GM12878 (cell line): ENCODE data around the gene ATRNL1. TPM values are rescaled to one million over a fixed set of nuclear protein-coding genes. Genes with fewer than 3 reads are reported as not detected.

Experiments
- ASH2L ChIP-seq: fragments of 300-600, 200-600 bp; sonication (generic); IDR thresholded peaks from 2 replicates; pipeline ENCODE4 v1.6.1; 2017; ENCODE audit warnings: low read depth, mild to moderate bottlenecking, borderline replicate concordance
- ATF7 ChIP-seq: fragments of 450-650 bp; IDR thresholded peaks from 2 replicates; pipeline ENCODE4 v1.6.1; 2016; ENCODE audit warnings: low read depth, mild to moderate bottlenecking
- BCL11A ChIP-seq: IDR thresholded peaks from 2 replicates; pipeline ENCODE4 v1.6.1; 2011; ENCODE audit warnings: low read depth, low read length
- CBX3 ChIP-seq: fragments of 200-600 bp; sonication (generic); IDR thresholded peaks from 2 replicates; pipeline ENCODE4 v1.6.1; 2016; ENCODE audit warnings: low read depth, borderline replicate concordance
- E2F4 ChIP-seq: IDR thresholded peaks from 2 replicates; pipeline ENCODE4 v1.6.1; 2012; ENCODE audit warnings: low read depth, low read length, improper control_type of control experiment
- ETV6 ChIP-seq, 2 experiments: fragments of 450-650 bp in 1 of 2; IDR thresholded peaks in 1 of 2; conservative IDR thresholded peaks in 1 of 2; 2 replicates each; pipeline ENCODE4 v1.6.1; 2014; ENCODE audit warnings: antibody characterized with exemption in 1 of 2, borderline replicate concordance in 1 of 2, low read depth in 1 of 2, mild to moderate bottlenecking in 1 of 2, moderate library complexity in 1 of 2
- JUNB ChIP-seq: IDR thresholded peaks from 2 replicates; pipeline ENCODE4 v1.6.1; 2016; ENCODE audit warnings: antibody characterized with exemption, mild to moderate bottlenecking
- PAX5 ChIP-seq: IDR thresholded peaks from 2 replicates; pipeline ENCODE4 v1.6.1; 2011; ENCODE audit warnings: low read depth, low read length, borderline replicate concordance
- RB1 ChIP-seq: fragments of 450-650 bp; formaldehyde crosslinking; IDR thresholded peaks from 2 replicates; pipeline ENCODE4 v1.6.1; 2017; ENCODE audit warnings: mild to moderate bottlenecking, borderline replicate concordance
- SRF ChIP-seq, 2 experiments: IDR thresholded peaks; 2 replicates each; pipeline ENCODE4 v1.6.1; 2011; ENCODE audit warnings: low read depth in 2 of 2, low read length in 2 of 2, mild to moderate bottlenecking in 1 of 2, moderate library complexity in 1 of 2
- TCF12 ChIP-seq: IDR thresholded peaks from 2 replicates; pipeline ENCODE4 v1.6.1; 2011; ENCODE audit warnings: low read depth, mild to moderate bottlenecking, low read length
- TCF7 ChIP-seq: IDR thresholded peaks from 2 replicates; pipeline ENCODE4 v1.6.1; 2014; ENCODE audit warnings: antibody characterized with exemption, borderline replicate concordance
- polyA plus RNA-seq, 11 experiments: library from polyadenylated mRNA; depleted of rRNA in 4 of 11; unstranded in 6 of 11; stranded (reverse) in 5 of 11; fragments of >200 nt; fragmentation: Nextera tagmentation in 4 of 11; fragmentation: Illumina TruSeq in 1 of 11; extraction: Ambion mirVana in 4 of 11; extraction: Trizol in 1 of 11; gene quantifications; 1 replicate in 1 of 11; 2 replicates in 10 of 11; pipeline versions ENCODE4 v1.2.1 to v1.2.3, GENCODE V29; 2011 to 2016; ENCODE audit warnings: inconsistent platforms in 2 of 11, missing spikeins in 2 of 11, low read depth in 1 of 11
- total RNA-seq, 4 experiments: library from RNA; depleted of rRNA in 3 of 4; stranded (reverse); fragments of >200 nt in 3 of 4; fragmentation: Illumina TruSeq in 1 of 4; extraction: Trizol in 1 of 4; gene quantifications; 2 replicates each; pipeline versions ENCODE4 v1.2.1 to v1.2.3, GENCODE V29; 2013 to 2021
- TF ChIP-seq, protein P1 (sequence below): IDR thresholded peaks from 2 replicates; pipeline ENCODE4 v1.6.1; 2012; ENCODE audit warnings: improper control_type of control experiment, low read depth, low read length; ENCODE audit not compliant: insufficient replicate concordance

Gene ATRNL1
- total and polyA plus RNA-seq, 10 of the 15 experiments (the other 5 are each of a cell fraction or from before 2014, with no cell fraction given): 0.03 to 1.4 (median 0.34) TPM

GRCh38 chr10:115056186-115056585 lies 37.0 kb upstream of the ATRNL1 start (continued):
- TF ChIP-seq ATF7 (no peak), BCL11A (no peak), TCF12 (no peak), RB1 (no peak), JUNB (no peak), TCF7 (no peak), ETV6 (conservative IDR thresholded peaks at IDR 0.05 in 1 of 2, IDR thresholded peaks at IDR 0.05 in 1 of 2; ENCODE audit: borderline replicate concordance in 1 of 2, low read depth in 1 of 2) (no peak), PAX5 (no peak), CBX3 (no peak), SRF (IDR thresholded peaks at IDR 0.05; ENCODE audit: low read depth in 2 of 2, low read length in 2 of 2) (no peak), E2F4 (no peak), ASH2L (no peak)
- TF ChIP-seq, protein P1, sequence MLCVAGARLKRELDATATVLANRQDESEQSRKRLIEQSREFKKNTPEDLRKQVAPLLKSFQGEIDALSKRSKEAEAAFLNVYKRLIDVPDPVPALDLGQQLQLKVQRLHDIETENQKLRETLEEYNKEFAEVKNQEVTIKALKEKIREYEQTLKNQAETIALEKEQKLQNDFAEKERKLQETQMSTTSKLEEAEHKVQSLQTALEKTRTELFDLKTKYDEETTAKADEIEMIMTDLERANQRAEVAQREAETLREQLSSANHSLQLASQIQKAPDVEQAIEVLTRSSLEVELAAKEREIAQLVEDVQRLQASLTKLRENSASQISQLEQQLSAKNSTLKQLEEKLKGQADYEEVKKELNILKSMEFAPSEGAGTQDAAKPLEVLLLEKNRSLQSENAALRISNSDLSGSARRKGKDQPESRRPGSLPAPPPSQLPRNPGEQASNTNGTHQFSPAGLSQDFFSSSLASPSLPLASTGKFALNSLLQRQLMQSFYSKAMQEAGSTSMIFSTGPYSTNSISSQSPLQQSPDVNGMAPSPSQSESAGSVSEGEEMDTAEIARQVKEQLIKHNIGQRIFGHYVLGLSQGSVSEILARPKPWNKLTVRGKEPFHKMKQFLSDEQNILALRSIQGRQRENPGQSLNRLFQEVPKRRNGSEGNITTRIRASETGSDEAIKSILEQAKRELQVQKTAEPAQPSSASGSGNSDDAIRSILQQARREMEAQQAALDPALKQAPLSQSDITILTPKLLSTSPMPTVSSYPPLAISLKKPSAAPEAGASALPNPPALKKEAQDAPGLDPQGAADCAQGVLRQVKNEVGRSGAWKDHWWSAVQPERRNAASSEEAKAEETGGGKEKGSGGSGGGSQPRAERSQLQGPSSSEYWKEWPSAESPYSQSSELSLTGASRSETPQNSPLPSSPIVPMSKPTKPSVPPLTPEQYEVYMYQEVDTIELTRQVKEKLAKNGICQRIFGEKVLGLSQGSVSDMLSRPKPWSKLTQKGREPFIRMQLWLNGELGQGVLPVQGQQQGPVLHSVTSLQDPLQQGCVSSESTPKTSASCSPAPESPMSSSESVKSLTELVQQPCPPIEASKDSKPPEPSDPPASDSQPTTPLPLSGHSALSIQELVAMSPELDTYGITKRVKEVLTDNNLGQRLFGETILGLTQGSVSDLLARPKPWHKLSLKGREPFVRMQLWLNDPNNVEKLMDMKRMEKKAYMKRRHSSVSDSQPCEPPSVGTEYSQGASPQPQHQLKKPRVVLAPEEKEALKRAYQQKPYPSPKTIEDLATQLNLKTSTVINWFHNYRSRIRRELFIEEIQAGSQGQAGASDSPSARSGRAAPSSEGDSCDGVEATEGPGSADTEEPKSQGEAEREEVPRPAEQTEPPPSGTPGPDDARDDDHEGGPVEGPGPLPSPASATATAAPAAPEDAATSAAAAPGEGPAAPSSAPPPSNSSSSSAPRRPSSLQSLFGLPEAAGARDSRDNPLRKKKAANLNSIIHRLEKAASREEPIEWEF: no peak
